Skeletal muscle tissue (tissue), 4 donors: ENCODE data around the gene BRD7. TPM values are rescaled to one million over a fixed set of nuclear protein-coding genes. Genes with fewer than 3 reads are reported as not detected.

Experiments
- H3K27ac ChIP-seq: one replicate; pipeline ENCODE4 v1.7.0; 2013; ENCODE audit warnings: mild to moderate bottlenecking, low read depth, low read length, inconsistent platforms
- H3K27me3 ChIP-seq, 3 donors: one replicate each; pipeline ENCODE4 v1.7.0; 2013; ENCODE audit warnings: low read length in 3 of 3; ENCODE audit not compliant: control insufficient read depth in 3 of 3, insufficient read depth in 3 of 3
- H3K36me3 ChIP-seq, 3 donors: one replicate each; pipeline ENCODE4 v1.7.0; 2013; ENCODE audit warnings: low read length in 3 of 3; ENCODE audit not compliant: control insufficient read depth in 3 of 3, insufficient read depth in 3 of 3
- H3K4me1 ChIP-seq, 3 donors: one replicate each; pipeline ENCODE4 v1.7.0; 2013; ENCODE audit warnings: low read length in 3 of 3, mild to moderate bottlenecking in 3 of 3; ENCODE audit not compliant: control insufficient read depth in 3 of 3, insufficient read depth in 3 of 3
- H3K4me3 ChIP-seq, 3 donors: one replicate each; pipeline ENCODE4 v1.7.0; 2013; ENCODE audit warnings: low read length in 3 of 3
- H3K9ac ChIP-seq, 3 donors: one replicate each; pipeline ENCODE4 v1.7.0; 2013; ENCODE audit warnings: low read length in 3 of 3, mild to moderate bottlenecking in 3 of 3, moderate library complexity in 2 of 3, low read depth in 1 of 3
- H3K9me3 ChIP-seq, 3 donors: one replicate each; pipeline ENCODE4 v1.7.0; 2013; ENCODE audit warnings: low read length in 3 of 3; ENCODE audit not compliant: control insufficient read depth in 3 of 3
- total RNA-seq: library from RNA; depleted of rRNA; stranded (reverse); fragments of >200 nt; gene quantifications from one replicate; pipeline ENCODE4 v1.2.3, GENCODE V29; 2014
- donor health status: Osteomylitis.

Gene BRD7
- 32.9 TPM for total RNA-seq

DNA sequence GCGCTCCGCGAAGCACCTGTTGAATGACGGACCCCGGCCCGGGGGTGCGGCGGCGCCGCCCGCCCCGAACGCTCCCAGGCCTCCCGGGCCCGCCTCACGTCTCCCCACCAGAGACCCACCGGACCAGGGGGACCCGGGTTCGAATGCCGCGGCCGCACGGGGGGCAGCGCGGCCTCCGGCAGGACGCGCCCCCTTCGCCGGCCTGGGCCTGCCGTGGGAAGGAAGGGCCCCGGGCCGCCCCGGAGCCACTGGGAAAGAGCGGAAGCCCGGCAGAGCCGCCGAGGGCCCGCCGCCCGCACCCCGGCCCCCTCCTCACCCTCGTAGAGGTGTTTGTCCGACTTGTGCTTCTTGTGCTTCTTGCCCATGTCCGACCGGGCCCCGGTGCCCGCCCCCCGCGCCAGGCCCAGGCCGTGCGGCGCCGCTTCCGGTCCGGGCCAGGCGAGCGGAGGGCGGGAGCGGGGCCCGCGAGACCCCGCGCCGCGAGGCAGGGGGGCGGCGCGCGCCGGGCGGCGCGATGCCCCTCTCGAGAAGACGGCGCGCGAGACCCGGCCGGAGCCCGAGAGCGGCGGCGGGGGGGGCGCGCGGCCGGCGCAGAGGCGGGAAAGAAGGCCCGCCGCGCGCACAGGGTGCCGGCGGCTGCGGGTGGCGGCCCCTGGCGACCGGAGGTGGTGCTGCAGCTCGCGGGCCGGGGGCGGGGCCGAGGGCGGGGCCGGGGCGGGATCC is at the start of gene BRD7:
Gene BRD7 (minus strand): TSS at position 579 of the 723 bp plus-strand sequence. CDS start 214 bp downstream, at position 365.
- Histone ChIP-seq H3K9me3 (no peaks in the 10 kb centered on the region), H3K27me3 (no peaks in the 10 kb centered on the region), H3K4me3 (peak within 1 kb of the TSS; percentile 75 to 79 (median 76)), H3K9ac (peak within 1 kb of the TSS; percentile 77 to 81 (median 79)), H3K27ac (peak within 1 kb of the TSS; percentile 51), H3K4me1 (peaks cover 19 to 36% (median 30%) of the 10 kb centered on the region in 3 donors), H3K36me3 (peaks cover 10 to 19% (median 11%) of the 10 kb centered on the region in 3 donors)

DNA sequence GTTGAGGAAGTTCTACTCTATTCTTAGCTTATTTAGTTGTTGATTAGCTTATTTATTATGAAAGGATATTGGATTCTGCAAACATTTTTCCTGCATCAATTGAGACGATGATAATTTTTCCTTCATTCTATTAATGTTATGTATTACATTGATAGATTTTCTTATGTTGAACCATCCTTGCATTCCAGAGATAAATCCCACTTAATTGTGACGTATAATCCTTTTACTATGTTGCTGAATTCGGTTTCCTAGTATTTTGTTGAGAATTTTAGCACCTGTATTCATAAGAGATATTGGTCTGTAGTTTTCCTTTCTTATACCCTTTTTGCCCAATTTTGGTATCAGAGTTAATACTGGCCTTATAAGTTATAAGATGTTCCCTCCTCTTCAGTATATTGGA is 47.6 kb upstream of the BRD7 start:
- peaks cover 0 to 10% (median 2%) of the 10 kb centered on the region in 3 donors for H3K9me3 ChIP-seq
- H3K27ac ChIP-seq, result no peak overlapping the region
- H3K4me3 ChIP-seq, result no peak overlapping the region
- H3K27me3 ChIP-seq, result peaks cover 0 to 3% (median 0%) of the 10 kb centered on the region in 3 donors
- H3K36me3 ChIP-seq, result no peaks in the 10 kb centered on the region
- no peaks in the 10 kb centered on the region for H3K4me1 ChIP-seq
- H3K9ac ChIP-seq, result no peak overlapping the region

DNA sequence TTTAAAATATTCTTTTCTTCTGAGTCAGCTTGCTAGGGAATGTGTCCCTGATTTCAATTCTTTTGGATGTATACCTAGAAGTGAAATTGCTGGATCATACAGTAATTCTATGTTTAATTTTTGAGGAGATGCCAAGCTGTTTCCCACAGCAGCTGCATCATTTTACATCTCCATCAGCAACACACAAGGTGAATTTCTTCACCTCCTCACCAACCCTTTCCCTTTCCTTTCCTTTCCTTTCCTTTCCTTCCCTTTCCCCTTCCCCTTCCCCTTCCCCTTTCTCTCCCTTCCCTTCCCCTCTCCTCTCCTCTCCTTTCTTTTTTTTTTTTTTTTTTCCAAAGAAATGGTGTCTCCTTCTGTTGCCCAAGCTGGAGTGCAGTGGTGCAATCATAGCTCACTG is 45.4 kb upstream of the BRD7 start:
- Histone ChIP-seq H3K9me3 (peaks cover 0 to 1% (median 0%) of the 10 kb centered on the region in 3 donors), H3K27ac (no peak overlapping the region), H3K9ac (no peak overlapping the region), H3K4me3 (no peak overlapping the region), H3K27me3 (no peaks in the 10 kb centered on the region), H3K4me1 (no peaks in the 10 kb centered on the region), H3K36me3 (no peaks in the 10 kb centered on the region)

DNA sequence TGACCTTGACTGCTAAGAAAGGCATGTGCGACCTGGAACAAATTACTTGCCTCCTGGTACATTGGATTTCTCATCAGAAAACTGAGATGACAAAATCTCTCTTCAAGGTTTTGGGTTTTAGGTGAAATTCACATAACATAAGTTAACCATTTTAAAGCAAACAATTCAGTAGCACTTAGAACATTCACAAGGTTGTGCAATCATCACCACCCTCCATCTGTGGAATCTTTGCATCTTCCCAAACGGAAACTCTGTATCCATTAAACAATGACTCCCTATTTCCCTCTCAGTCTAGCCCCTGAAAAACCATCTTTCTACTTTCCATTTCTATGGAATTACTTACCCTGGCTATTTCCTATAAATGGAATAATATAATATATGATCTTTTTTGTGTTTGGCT is 42.2 kb upstream of the BRD7 start:
- no peaks in the 10 kb centered on the region for H3K9me3 ChIP-seq
- H3K27me3 ChIP-seq, result peaks cover 0 to 3% (median 0%) of the 10 kb centered on the region in 3 donors
- no peak overlapping the region for H3K27ac ChIP-seq
- no peak overlapping the region for H3K4me3 ChIP-seq
- no peaks in the 10 kb centered on the region for H3K36me3 ChIP-seq
- H3K4me1 ChIP-seq, result no peaks in the 10 kb centered on the region
- H3K9ac ChIP-seq, result no peak overlapping the region

DNA sequence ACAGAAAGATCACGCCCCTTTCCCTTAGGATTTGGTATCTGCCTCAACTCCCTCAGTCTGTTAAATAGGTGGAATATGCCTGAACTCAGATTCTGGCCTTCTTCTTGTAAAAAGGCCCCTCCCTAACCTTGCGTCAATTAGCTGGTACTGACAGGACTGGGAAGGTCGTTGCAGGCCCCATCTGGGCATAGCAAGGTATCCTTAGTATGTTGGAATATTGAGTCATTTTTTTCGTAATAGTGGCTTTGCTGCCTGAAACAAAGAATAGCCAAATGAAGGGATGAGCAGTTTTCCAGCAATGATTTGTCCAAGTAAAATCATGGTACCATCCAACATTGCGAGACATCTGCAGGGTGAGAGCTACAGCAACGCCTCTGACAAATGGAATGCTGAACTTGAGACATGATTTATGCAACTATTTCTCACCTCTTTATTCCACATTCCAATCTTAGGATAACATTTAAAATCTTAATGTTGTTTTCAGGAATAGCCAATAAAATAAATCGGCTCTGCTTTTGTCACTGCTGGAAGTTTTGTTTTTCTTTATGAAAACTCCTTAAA is 39.3 kb upstream of the BRD7 start:
- Histone ChIP-seq H3K27me3 (peaks cover 0 to 3% (median 0%) of the 10 kb centered on the region in 3 donors), H3K4me1 (no peaks in the 10 kb centered on the region), H3K9ac (no peak overlapping the region), H3K27ac (no peak overlapping the region), H3K36me3 (no peaks in the 10 kb centered on the region), H3K9me3 (no peaks in the 10 kb centered on the region), H3K4me3 (no peak overlapping the region)

DNA sequence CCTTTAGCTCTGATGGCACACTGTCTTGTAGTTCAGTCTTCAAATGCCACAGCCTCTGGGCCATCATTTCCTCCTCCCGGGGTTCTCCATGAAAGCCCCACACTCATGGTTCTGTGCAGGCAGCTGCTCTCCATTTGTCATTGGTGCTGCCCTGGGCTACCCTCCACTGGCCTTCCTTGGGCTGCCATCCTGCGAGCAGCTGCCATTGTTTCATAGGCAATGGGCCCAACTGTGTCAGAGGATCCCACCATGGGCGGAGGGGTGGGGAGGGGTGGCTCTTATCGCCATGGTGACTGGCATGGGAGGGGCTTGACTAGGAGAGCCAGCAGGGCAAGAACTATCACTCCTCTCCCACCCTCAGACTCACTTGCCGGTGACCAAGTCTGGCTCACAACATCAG is 38.6 kb upstream of the BRD7 start:
- no peaks in the 10 kb centered on the region for H3K36me3 ChIP-seq
- peaks cover 0 to 3% (median 0%) of the 10 kb centered on the region in 3 donors for H3K27me3 ChIP-seq
- H3K9me3 ChIP-seq, result no peaks in the 10 kb centered on the region
- H3K4me1 ChIP-seq, result no peaks in the 10 kb centered on the region
- H3K27ac ChIP-seq, result no peak overlapping the region
- H3K4me3 ChIP-seq, result no peak overlapping the region
- H3K9ac ChIP-seq, result no peak overlapping the region

DNA sequence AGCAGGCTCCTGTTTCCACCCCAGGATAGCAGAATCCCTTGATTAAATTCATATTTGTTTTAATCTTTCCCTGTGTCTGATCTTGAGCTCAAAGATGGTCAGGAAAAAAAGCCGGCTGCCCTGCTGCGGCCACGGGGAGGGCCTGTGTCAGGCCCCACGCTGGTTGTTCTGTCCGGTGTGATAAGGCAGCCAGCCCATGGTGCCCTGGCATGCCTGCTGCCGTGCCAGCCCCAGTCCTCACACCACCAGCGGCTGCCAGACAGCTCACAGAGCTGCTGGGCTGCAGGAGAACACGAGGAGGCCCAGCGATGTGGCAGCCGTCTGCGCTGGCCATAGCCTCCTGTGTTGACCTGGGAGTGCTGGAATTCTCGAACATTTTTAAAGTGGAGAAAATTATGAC is 34.7 kb upstream of the BRD7 start:
- no peaks in the 10 kb centered on the region for H3K36me3 ChIP-seq
- no peaks in the 10 kb centered on the region for H3K9me3 ChIP-seq
- H3K9ac ChIP-seq, result no peak overlapping the region
- H3K27ac ChIP-seq, result no peak overlapping the region
- H3K4me3 ChIP-seq, result no peak overlapping the region
- peaks cover 0 to 3% (median 0%) of the 10 kb centered on the region in 3 donors for H3K27me3 ChIP-seq
- no peaks in the 10 kb centered on the region for H3K4me1 ChIP-seq

DNA sequence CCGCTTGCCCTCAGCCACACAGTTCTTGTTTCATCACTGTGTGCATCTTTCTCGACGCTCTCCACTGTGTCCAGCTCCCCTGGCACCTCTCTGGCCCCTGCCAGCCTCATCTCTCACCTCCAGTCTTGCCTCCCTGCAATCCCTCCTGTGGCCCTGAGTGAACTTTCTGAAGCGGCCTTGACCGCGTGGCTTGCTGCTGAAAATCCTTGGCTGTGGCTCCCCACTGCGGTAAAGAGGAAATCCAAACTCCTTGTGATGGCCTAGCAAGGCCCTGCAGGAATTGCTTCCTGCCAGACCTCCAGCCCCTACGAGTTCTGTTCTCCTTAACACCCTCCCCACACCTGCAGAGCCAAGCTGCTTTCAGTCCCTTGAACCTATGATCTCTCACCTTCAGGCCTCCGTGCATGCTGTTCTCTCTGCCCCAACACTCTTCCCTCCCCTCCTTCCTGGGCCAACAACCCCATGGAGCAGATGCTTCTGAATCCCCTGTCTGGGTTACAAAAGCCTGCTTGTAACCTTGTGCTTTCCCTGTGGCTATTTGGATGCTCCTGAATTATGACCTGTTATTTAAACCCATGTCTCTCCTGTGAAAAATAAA is 33.6 kb upstream of the BRD7 start:
- H3K9me3 ChIP-seq, result no peaks in the 10 kb centered on the region
- H3K27ac ChIP-seq, result no peak overlapping the region
- H3K4me3 ChIP-seq, result no peak overlapping the region
- H3K27me3 ChIP-seq, result peaks cover 0 to 3% (median 0%) of the 10 kb centered on the region in 3 donors
- no peaks in the 10 kb centered on the region for H3K36me3 ChIP-seq
- H3K4me1 ChIP-seq, result no peaks in the 10 kb centered on the region
- no peak overlapping the region for H3K9ac ChIP-seq

DNA sequence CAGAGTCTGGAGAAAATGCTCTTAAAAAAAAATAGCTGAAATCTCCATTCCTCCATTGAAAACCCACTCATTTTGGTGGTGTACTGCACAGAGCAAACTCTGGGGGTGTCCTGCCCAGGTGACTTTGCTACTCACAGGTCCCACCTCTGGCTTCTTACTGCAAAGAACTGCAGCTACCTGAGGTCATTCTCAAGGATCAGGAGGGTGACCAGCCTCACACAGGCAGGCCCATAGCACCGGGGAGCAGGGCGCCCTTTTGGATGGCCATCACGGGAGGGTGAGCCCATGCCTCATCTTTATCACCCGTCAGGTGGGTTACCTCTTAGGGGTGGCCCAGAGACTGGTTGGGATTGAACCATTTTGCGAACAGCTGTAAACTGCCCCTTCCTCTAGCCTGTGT is 32.6 kb upstream of the BRD7 start:
- Histone ChIP-seq H3K4me1 (no peaks in the 10 kb centered on the region), H3K36me3 (no peaks in the 10 kb centered on the region)

DNA sequence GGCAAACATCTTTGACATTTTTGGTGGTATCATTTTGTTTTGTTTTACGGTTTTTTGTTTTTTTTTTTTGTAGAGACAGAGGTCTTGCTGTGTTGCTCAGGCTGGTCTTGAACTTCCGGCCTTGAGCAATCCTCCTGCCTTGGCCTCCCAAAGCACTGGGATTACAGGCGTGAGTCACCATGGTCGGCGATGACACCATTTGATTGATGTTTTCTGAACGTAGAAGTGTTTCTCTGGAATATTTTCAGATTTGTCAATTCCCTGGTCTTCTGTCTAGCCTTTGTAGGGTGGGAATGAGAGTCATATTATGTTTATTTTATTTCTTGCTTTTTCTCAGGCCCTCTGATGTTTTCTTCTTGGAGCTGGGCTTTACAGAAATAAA is 32.2 kb upstream of the BRD7 start:
- Histone ChIP-seq H3K27me3 (no peaks in the 10 kb centered on the region), H3K4me3 (no peak overlapping the region), H3K27ac (no peak overlapping the region), H3K9ac (no peak overlapping the region), H3K36me3 (no peaks in the 10 kb centered on the region), H3K4me1 (no peaks in the 10 kb centered on the region), H3K9me3 (no peaks in the 10 kb centered on the region)

More for the DNA sequence above, 32.6 kb upstream of the BRD7 start:
- Histone ChIP-seq H3K4me3 (no peak overlapping the region), H3K9me3 (no peaks in the 10 kb centered on the region), H3K27ac (no peak overlapping the region), H3K9ac (no peak overlapping the region), H3K27me3 (no peaks in the 10 kb centered on the region)
